Memory B cell (primary cell): ENCODE data around the gene DOCK1.

Source experiments
- ATAC-seq: fragments of 150-1000 bp; cut with Tn5 transposase; 2 replicates; pipeline ENCODE4 v1.10.0; 2021; ENCODE audit warnings: low read depth, mild to moderate bottlenecking, moderate library complexity
- DNase-seq, 2 donors: peaks; one replicate each; pipeline ENCODE4 v3.0.0; 2022; ENCODE audit warnings: low spot score in 2 of 2
- H3K27ac Mint-ChIP-seq: one replicate; pipeline ENCODE4 v1.8.0; 2022; ENCODE audit warnings: mild to moderate bottlenecking, moderate library complexity, mixed read lengths
- H3K27me3 Mint-ChIP-seq: one replicate; pipeline ENCODE4 v1.8.0; 2022; ENCODE audit warnings: mixed read lengths
- H3K36me3 Mint-ChIP-seq: one replicate; pipeline ENCODE4 v1.8.0; 2022; ENCODE audit warnings: mild to moderate bottlenecking, mixed read lengths
- H3K4me1 Mint-ChIP-seq: one replicate; pipeline ENCODE4 v1.8.0; 2022; ENCODE audit warnings: mixed read lengths
- H3K4me3 Mint-ChIP-seq: one replicate; pipeline ENCODE4 v1.8.0; 2022; ENCODE audit warnings: mild to moderate bottlenecking, moderate library complexity, mixed read lengths
- H3K9me3 Mint-ChIP-seq: one replicate; pipeline ENCODE4 v1.8.0; 2022; ENCODE audit warnings: mixed read lengths

DOCK1 gene

GRCh38 chr10:127314797-127315196 lies 409.6 kb downstream of the DOCK1 start:
- ATAC-seq (no peak), DNase-seq (no peak)
- H3K36me3 Mint-ChIP-seq = no peaks in the 10 kb centered on the region
- peaks cover 1% of the 10 kb centered on the region for H3K9me3 Mint-ChIP-seq
- no peak overlapping the region for H3K27ac Mint-ChIP-seq
- H3K4me1 Mint-ChIP-seq = no peaks in the 10 kb centered on the region
- no peak overlapping the region for H3K4me3 Mint-ChIP-seq
- peaks cover 4% of the 10 kb centered on the region for H3K27me3 Mint-ChIP-seq

DNA sequence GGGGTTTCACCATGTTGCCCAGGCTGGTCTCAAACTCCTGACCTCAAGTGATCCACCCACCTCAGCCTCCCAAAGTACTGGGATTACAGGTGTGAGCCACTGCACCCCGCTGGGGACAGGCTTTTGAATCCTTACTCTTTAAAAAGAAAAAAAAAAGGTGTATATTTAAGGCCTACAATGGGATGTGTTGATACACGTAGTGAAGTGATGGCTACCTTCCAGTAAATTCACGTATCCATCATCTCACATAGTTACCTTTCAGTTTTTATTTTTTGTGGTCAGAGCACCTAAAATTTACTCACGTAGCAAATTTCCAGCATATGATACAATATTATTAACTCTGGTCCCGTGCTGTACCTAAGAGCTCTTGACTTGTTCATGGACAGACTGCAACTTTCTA lies 410.7 kb downstream of the DOCK1 start:
- Mint-ChIP-seq H3K27me3 (peaks cover 4% of the 10 kb centered on the region), H3K4me3 (no peak overlapping the region), H3K36me3 (no peaks in the 10 kb centered on the region), H3K9me3 (peaks cover 1% of the 10 kb centered on the region), H3K4me1 (no peaks in the 10 kb centered on the region), H3K27ac (no peak overlapping the region)
- ATAC-seq = no peak
- no peak for DNase-seq

DNA sequence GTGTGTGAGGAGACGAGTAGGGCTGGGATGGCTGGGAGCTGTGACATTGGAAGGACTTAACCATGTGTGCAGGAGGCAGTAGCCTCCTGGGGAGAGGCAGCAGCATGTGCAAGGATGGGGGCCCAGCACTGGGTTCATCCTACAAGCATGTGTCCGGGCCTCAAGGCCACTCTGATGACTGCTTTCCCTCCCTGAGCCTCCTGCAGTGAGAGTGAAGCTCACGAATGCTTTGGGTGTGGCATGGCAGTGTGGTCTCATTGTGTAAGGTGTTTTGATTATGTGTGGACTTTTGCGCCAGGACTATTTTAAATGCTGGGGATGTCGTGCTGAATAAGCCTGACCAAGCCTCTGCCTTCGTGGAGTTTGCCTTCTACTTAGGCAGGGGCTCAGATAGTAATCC lies 413.2 kb downstream of the DOCK1 start:
- no peak for ATAC-seq
- Mint-ChIP-seq H3K4me1 (no peaks in the 10 kb centered on the region), H3K27ac (no peak overlapping the region), H3K27me3 (no peaks in the 10 kb centered on the region), H3K36me3 (no peaks in the 10 kb centered on the region), H3K4me3 (no peak overlapping the region), H3K9me3 (peaks cover 3% of the 10 kb centered on the region)
- no peak for DNase-seq

DNA sequence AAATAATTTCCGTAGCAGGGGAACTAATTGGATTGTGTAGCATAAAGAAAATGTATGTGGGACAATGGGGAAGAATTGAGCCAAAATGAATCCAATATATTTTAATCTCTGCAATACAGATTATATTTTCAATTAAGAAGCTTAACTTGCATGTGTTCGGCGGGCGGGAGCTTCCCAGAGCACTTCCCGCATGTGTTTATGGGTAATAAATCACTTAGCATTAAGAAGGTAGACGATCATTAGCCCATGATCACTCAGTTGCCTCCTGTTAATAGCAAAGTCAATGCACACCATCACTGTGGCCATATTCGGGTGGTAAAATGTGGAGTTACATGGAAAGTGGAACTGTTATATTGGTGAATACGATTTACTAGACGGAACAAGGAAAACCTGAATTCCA lies 414.0 kb downstream of the DOCK1 start:
- peaks cover 2% of the 10 kb centered on the region for H3K9me3 Mint-ChIP-seq
- no peaks in the 10 kb centered on the region for H3K36me3 Mint-ChIP-seq
- H3K4me3 Mint-ChIP-seq = no peak overlapping the region
- H3K27ac Mint-ChIP-seq = no peak overlapping the region
- no peaks in the 10 kb centered on the region for H3K4me1 Mint-ChIP-seq
- no peaks in the 10 kb centered on the region for H3K27me3 Mint-ChIP-seq
- no peak for ATAC-seq
- DNase-seq = no peak

- no peaks in the 10 kb centered on the region for H3K4me1 Mint-ChIP-seq
Observed at GRCh38 chr10:127319691-127320090, 414.5 kb downstream of the DOCK1 start.

DNA sequence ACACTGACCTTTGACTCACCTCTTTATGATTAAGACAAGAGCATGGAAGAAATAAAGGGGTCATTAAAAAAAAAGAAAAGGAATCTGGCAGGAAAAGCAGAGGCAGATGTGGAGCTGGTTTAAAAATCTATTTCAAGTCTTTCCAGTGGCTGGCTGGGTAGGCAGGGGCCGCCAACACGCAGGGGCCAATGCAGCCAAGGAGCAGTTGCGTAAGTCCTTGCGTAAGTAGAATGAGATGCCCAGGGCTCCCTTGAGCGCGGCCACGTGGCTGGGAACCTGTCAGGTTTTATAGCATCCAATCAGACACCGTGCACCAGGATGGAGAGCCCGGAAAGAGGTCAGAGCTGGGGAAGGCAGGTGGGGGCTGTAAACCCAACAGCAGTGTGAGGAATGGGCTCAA lies 414.9 kb downstream of the DOCK1 start:
- Mint-ChIP-seq H3K27ac (no peak overlapping the region), H3K4me1 (no peaks in the 10 kb centered on the region), H3K9me3 (peaks cover 2% of the 10 kb centered on the region), H3K36me3 (no peaks in the 10 kb centered on the region), H3K27me3 (no peaks in the 10 kb centered on the region), H3K4me3 (no peak overlapping the region)
- DNase-seq (no peak), ATAC-seq (no peak)

More at GRCh38 chr10:127319691-127320090, 414.5 kb downstream of the DOCK1 start:
- no peak for DNase-seq
- no peak for ATAC-seq
- peaks cover 2% of the 10 kb centered on the region for H3K9me3 Mint-ChIP-seq
- no peaks in the 10 kb centered on the region for H3K36me3 Mint-ChIP-seq
- no peaks in the 10 kb centered on the region for H3K27me3 Mint-ChIP-seq
- no peak overlapping the region for H3K4me3 Mint-ChIP-seq
- no peak overlapping the region for H3K27ac Mint-ChIP-seq

DNA sequence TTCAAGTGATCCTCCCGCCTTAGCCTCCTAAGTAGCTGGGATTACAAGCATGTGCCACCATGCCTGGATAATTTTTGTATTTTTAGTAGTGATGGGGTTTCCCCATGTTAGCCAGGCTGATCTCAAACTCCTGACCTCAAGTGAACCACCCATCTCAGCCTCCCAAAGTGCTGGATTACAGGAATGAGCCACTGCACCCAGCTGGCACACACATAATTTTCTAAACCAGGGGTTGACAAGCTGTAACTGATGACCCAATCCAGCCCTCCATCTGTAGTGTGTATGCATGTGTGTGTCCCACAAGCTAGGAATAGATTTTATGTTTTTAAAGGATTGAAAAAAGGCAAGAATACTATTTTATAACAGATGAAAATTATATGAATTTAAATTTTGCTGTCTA lies 417.1 kb downstream of the DOCK1 start:
- DNase-seq (no peak), ATAC-seq (no peak)
- Mint-ChIP-seq H3K27ac (no peak overlapping the region), H3K9me3 (peaks cover 2% of the 10 kb centered on the region), H3K4me3 (no peak overlapping the region), H3K4me1 (no peaks in the 10 kb centered on the region), H3K36me3 (no peaks in the 10 kb centered on the region), H3K27me3 (no peaks in the 10 kb centered on the region)

DNA sequence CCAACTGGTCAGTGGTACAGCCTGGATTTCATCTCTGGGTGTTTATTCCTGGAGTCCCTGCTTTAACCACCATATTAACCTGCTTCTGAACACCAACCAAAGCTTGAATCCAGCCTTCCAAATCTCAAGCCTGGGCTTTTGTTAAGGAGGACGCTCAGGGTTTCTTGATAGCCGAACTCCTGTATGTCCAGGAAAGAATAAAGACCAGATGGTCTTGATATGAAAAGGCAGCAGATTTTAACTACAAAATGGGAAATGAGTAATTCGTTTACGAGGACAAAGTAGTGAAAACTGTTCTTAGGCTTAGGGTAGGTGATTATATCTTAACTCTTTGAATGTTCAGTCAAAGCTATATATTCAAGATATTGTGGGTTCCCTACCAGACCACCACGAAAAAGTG lies 420.3 kb downstream of the DOCK1 start:
- peaks cover 4% of the 10 kb centered on the region for H3K9me3 Mint-ChIP-seq
- no peaks in the 10 kb centered on the region for H3K27me3 Mint-ChIP-seq
- no peaks in the 10 kb centered on the region for H3K4me1 Mint-ChIP-seq
- ATAC-seq (no peak), DNase-seq (no peak)
- H3K36me3 Mint-ChIP-seq = no peaks in the 10 kb centered on the region
- H3K4me3 Mint-ChIP-seq = no peak overlapping the region
- no peak overlapping the region for H3K27ac Mint-ChIP-seq

DNA sequence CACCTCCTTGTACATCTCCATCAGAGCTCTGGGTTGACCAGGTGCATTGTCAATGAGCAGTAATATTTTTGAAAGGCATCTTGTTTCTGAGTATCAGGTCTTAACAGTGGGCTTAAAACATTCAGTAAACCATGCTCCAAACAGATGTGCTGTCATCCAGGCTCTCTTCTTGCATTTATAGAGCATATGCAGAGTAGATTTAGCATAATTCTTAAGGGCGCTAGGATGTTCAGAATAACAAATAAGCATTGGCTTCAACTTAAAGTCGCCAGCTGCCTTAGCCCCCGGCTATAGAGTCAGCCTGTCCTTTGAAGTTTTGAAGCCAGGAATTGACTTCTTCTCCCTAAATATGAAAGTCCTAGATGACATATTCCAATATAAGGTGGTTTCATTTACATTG lies 421.7 kb downstream of the DOCK1 start:
- peaks cover 3% of the 10 kb centered on the region for H3K9me3 Mint-ChIP-seq
- no peak overlapping the region for H3K27ac Mint-ChIP-seq
- no peaks in the 10 kb centered on the region for H3K27me3 Mint-ChIP-seq
- H3K4me1 Mint-ChIP-seq = no peaks in the 10 kb centered on the region
- no peak overlapping the region for H3K4me3 Mint-ChIP-seq
- DNase-seq (no peak), ATAC-seq (no peak)
- no peaks in the 10 kb centered on the region for H3K36me3 Mint-ChIP-seq

DNA sequence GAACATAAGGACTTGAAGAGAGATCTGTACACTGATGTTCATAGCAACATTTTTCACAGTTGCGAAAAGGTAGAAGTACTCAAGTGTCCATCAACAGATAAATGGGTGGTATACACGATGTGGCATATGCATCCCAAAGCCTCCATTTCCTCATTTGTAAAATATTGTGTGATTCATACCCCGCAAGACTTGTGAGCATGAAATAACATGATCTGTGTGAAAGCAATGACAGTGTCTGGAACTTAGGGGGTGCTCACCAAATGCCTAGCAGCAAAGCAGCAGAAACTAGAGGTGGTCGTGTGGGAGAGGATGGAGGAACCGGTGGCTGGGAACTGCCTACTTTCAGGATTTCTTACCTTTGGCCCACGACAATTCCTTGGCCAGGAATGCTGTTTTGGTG lies 426.5 kb downstream of the DOCK1 start:
- Mint-ChIP-seq H3K9me3 (peaks cover 3% of the 10 kb centered on the region), H3K27me3 (no peaks in the 10 kb centered on the region), H3K4me1 (no peaks in the 10 kb centered on the region), H3K36me3 (no peaks in the 10 kb centered on the region), H3K27ac (no peak overlapping the region), H3K4me3 (no peak overlapping the region)
- DNase-seq = no peak
- no peak for ATAC-seq

GRCh38 chr10:127332631-127333030 lies 427.4 kb downstream of the DOCK1 start:
- Mint-ChIP-seq H3K4me3 (no peak overlapping the region), H3K27me3 (no peaks in the 10 kb centered on the region), H3K9me3 (peaks cover 3% of the 10 kb centered on the region), H3K36me3 (no peaks in the 10 kb centered on the region), H3K27ac (no peak overlapping the region), H3K4me1 (no peaks in the 10 kb centered on the region)
- DNase-seq (no peak), ATAC-seq (no peak)

DNA sequence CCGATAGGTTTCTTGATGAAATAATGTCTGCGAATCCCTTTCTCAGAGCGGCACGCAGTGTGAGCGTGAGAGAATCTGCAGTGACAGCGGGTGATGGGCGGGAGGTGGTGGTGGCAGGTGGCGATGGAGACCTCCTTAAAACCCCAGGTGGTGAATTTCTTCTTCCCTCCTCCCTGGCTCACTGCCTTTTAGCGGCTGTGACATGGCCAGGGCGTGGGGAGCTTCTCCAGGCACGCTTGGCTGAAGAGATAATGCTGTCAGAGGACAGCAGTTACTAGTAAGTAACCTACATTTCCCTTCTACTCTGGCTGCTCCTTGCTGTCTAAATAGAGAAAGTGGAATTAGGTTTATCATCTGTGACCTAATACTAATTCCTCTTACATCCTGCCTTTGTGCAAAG lies 432.6 kb downstream of the DOCK1 start:
- no peaks in the 10 kb centered on the region for H3K9me3 Mint-ChIP-seq
- ATAC-seq = no peak
- H3K27me3 Mint-ChIP-seq = no peaks in the 10 kb centered on the region
- H3K36me3 Mint-ChIP-seq = no peaks in the 10 kb centered on the region
- H3K4me3 Mint-ChIP-seq = no peak overlapping the region
- H3K4me1 Mint-ChIP-seq = no peaks in the 10 kb centered on the region
- no peak overlapping the region for H3K27ac Mint-ChIP-seq
- no peak for DNase-seq

DNA sequence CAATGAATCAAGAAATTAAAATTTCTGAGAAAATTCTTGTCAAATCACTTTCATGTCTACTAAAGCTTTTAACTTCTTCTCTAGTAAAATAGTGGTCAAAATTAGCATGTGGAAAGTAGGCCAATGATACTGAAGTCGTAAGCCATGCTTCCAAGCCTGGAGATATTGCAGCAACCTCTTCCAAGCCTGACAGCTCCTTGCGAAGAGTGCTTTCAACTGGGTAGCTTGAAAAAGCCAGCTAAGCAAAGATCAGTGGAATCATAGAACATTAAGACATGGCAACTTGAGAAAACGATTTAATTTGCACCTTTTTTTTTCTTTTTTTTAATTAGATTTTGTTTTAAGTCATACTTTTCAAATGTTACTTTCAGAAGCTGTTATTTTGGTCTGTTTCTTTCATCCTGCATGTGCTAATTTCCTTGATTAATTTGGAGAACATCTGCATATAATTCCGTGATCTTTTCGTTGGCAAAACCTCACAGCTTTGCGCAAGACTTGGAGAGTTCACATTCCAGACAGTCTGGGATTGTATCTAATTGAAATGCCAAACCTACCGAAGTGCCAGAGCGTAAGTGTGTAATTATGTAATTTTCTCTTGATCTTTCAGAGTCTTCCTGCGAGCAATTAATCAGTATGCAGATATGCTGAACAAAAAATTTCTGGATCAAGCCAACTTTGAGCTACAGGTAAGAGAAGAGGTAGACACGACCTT lies 433.3 kb downstream of the DOCK1 start:
- Mint-ChIP-seq H3K27me3 (no peaks in the 10 kb centered on the region), H3K27ac (no peak overlapping the region), H3K4me1 (no peaks in the 10 kb centered on the region), H3K36me3 (no peaks in the 10 kb centered on the region), H3K4me3 (no peak overlapping the region), H3K9me3 (no peaks in the 10 kb centered on the region)
- DNase-seq (no peak), ATAC-seq (no peak)

DNA sequence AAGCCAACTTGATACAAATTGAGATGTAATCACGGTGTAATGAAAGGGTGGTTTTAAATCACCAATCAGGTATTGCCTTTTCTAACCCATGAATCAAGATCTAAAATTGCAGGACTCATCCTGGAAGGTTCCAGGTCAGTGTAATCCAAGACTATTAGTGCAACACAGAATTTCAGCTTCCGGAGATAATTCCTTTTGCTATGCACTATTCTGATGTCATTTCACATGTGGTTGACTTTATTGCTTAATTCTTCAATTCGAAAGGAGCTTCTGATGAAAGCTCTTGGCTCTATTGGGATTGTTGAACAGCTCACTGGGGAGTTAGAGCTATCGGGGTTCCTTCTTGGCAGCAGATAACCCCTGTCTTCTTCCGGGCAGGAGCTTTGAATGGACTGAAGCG lies 438.6 kb downstream of the DOCK1 start:
- DNase-seq = no peak
- ATAC-seq = no peak
- no peaks in the 10 kb centered on the region for H3K27me3 Mint-ChIP-seq
- no peaks in the 10 kb centered on the region for H3K36me3 Mint-ChIP-seq
- no peaks in the 10 kb centered on the region for H3K4me1 Mint-ChIP-seq
- no peaks in the 10 kb centered on the region for H3K9me3 Mint-ChIP-seq
- H3K4me3 Mint-ChIP-seq = no peak overlapping the region
- H3K27ac Mint-ChIP-seq = no peak overlapping the region

DNA sequence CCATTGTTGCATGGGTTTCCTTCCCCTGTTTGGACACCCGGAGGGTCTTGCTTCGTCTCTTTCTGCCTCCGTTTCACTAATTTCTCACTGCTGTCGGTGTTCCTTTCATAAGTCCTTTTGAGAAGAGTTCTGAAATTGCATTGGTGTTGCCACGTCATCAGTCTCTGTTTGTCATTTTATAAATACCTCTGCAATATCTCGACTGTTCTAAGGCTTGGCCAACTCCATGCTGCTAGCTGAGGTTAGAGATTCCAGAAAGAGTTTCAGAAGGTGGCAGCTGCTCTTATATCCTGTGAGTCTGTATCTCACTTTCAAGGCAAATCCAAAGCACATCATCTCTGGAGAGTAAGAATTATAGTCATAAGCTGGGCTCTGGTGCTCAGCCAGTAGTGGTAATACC lies 439.1 kb downstream of the DOCK1 start:
- no peaks in the 10 kb centered on the region for H3K27me3 Mint-ChIP-seq
- H3K36me3 Mint-ChIP-seq = no peaks in the 10 kb centered on the region
- H3K4me1 Mint-ChIP-seq = no peaks in the 10 kb centered on the region
- DNase-seq (no peak), ATAC-seq (no peak)
- H3K4me3 Mint-ChIP-seq = no peak overlapping the region
- no peak overlapping the region for H3K27ac Mint-ChIP-seq
- H3K9me3 Mint-ChIP-seq = no peaks in the 10 kb centered on the region
